ENCODE results near the gene BRAF.

BRAF gene

GRCh38 chr7:140866926-140867325 lies 57.8 kb downstream of the BRAF start:
- no peak for DNase-seq (ENCODE audit: low read depth)
- no peak overlapping the region for H3K4me3 ChIP-seq (ENCODE audit: control insufficient read depth, low read depth, low read length)
- TF ChIP-seq CTCF (conservative IDR thresholded peaks at IDR 0.05; ENCODE audit: control insufficient read depth, insufficient read depth, low read depth, low read length): no peak

- DNase-seq (ENCODE audit: low read depth): no peak
- H3K4me3 ChIP-seq (ENCODE audit: control insufficient read depth, low read depth, low read length): no peak overlapping the region
- no peak for TF ChIP-seq CTCF (conservative IDR thresholded peaks at IDR 0.05; ENCODE audit: control insufficient read depth, insufficient read depth, low read depth, low read length)
Measured at GRCh38 chr7:140864732-140865131, 60.0 kb downstream of the BRAF start.

- no peak overlapping the region for H3K4me3 ChIP-seq (ENCODE audit: control insufficient read depth, low read depth, low read length)
- no peak for DNase-seq (ENCODE audit: low read depth)
- no peak for TF ChIP-seq CTCF (conservative IDR thresholded peaks at IDR 0.05; ENCODE audit: control insufficient read depth, insufficient read depth, low read depth, low read length)
Measured at GRCh38 chr7:140863867-140864266, 60.9 kb downstream of the BRAF start.

GRCh38 chr7:140863184-140863583 lies 61.5 kb downstream of the BRAF start:
- no peak overlapping the region for H3K4me3 ChIP-seq (ENCODE audit: control insufficient read depth, low read depth, low read length)
- no peak for DNase-seq (ENCODE audit: low read depth)
- TF ChIP-seq CTCF (conservative IDR thresholded peaks at IDR 0.05; ENCODE audit: control insufficient read depth, insufficient read depth, low read depth, low read length): no peak

GRCh38 chr7:140857048-140857447 lies 67.7 kb downstream of the BRAF start:
- no peak overlapping the region for H3K4me3 ChIP-seq (ENCODE audit: control insufficient read depth, low read depth, low read length)
- DNase-seq (ENCODE audit: low read depth): peak; percentile 9
- TF ChIP-seq CTCF (conservative IDR thresholded peaks at IDR 0.05; ENCODE audit: control insufficient read depth, insufficient read depth, low read depth, low read length): no peak

GRCh38 chr7:140841166-140841715 lies 83.5 kb downstream of the BRAF start:
- H3K4me3 ChIP-seq (ENCODE audit: control insufficient read depth, low read depth, low read length): no peak overlapping the region
- no peak for DNase-seq (ENCODE audit: low read depth)
- no peak for TF ChIP-seq CTCF (conservative IDR thresholded peaks at IDR 0.05; ENCODE audit: control insufficient read depth, insufficient read depth, low read depth, low read length)

GRCh38 chr7:140831724-140832123 lies 93.0 kb downstream of the BRAF start:
- DNase-seq (ENCODE audit: low read depth): no peak
- no peak for TF ChIP-seq CTCF (conservative IDR thresholded peaks at IDR 0.05; ENCODE audit: control insufficient read depth, insufficient read depth, low read depth, low read length)

More at GRCh38 chr7:140831724-140832123, 93.0 kb downstream of the BRAF start:
- H3K4me3 ChIP-seq (ENCODE audit: control insufficient read depth, low read depth, low read length): no peak overlapping the region
